Pancreas (tissue), 10 donors: ENCODE results near the gene CREBBP. TPM values are rescaled to one million over a fixed set of nuclear protein-coding genes. Genes with fewer than 3 reads are reported as not detected.

ENCODE experiments used
- ATAC-seq, 4 donors: fragments of 200-7000 bp; cut with Tn5 transposase; one replicate each; pipeline versions ENCODE4 v1.8.0 to v1.9.1; 2020; ENCODE audit warnings: mild to moderate bottlenecking in 4 of 4, moderate library complexity in 4 of 4
- DNase-seq, 6 donors: peaks; one replicate each; pipeline ENCODE4 v3.0.0-alpha.2; 2020
- FAIRE-seq: peaks from 2 replicates; lab custom pipeline; 2012; peaks lifted over from hg19 to GRCh38; lab: Jason Lieb, UNC
- H3K27ac ChIP-seq, 4 donors: fragments of 200-600 bp; sonication (generic); 1 replicate in 3 of 4; 2 replicates in 1 of 4; pipeline versions ENCODE4 v1.5.0 to v1.8.0; 2020
- H3K27me3 ChIP-seq, 4 donors: fragments of 200-600 bp; one replicate each; pipeline ENCODE4 v1.8.0; 2021
- H3K36me3 ChIP-seq, 3 donors: fragments of 200-600 bp; sonication (generic) in 1 of 3; one replicate each; pipeline versions ENCODE4 v1.5.0 to v1.8.0; 2020 to 2021
- H3K4me1 ChIP-seq, 3 donors: fragments of 200-600 bp; one replicate each; pipeline ENCODE4 v1.8.0; 2021
- H3K4me3 ChIP-seq, 4 donors: fragments of 200-600 bp; sonication (generic) in 2 of 4; one replicate each; pipeline versions ENCODE4 v1.5.0 to v1.8.0; 2020 to 2021
- H3K9me3 ChIP-seq, 4 donors: fragments of 200-600 bp; one replicate each; pipeline ENCODE4 v1.8.0; 2021
- WGBS, 2 donors: extraction: QIAGEN DNeasy Blood & Tissue Kit; methylation state at CpG; one replicate each; pipeline ENCODE4 v1.1.7; 2013; 5-methylcytosine and 5-hydroxymethylcytosine counted together
- intact Hi-C, 3 donors: fragments of 100-400 bp; cut with DNase I; formaldehyde crosslinking; loops; one replicate each; pipeline versions ENCODE4 v1.11.1 to v1.14.2; 2022
- polyA plus RNA-seq, 2 donors: library from polyadenylated mRNA; stranded (reverse); fragments of 200-250 nt; gene quantifications; one replicate each; pipeline ENCODE4 v1.2.3, GENCODE V29; 2013
- total RNA-seq, 6 donors: library from RNA; stranded (reverse); fragmentation: NEBNext Ultra II Directional in 4 of 6; extraction: Animal tissue kit (Norgen Biotek cat#: 25700) in 4 of 6; gene quantifications; one replicate each; pipeline versions ENCODE4 v1.2.1 to v1.2.4, GENCODE V29; 2021 to 2023
- TF ChIP-seq, protein P1 (sequence below), 4 donors: fragments of 200-600 bp; sonication (generic) in 3 of 4; IDR thresholded peaks; one replicate each; pipeline versions ENCODE4 v1.5.0 to v1.8.0; 2021; ENCODE audit warnings: antibody characterized with exemption in 4 of 4
- donor health status: healthy with polysubstance abuse.
- donor health status: DM: no; HTN: no; CAD: no; lungs with moderate emphysema.
- donor health status: DM: no; HTN: no; CAD: no.
- donor health status: control.
- donor health status: control.
- donor health status: Bipolar disorder and iron deficiency.
- donor health status: DM: yes; HTN: yes; CAD: no.
- donor health status: DM: no; HTN: no; CAD: no.
- donor health status: DM: no; HTN: no; CAD: no.
- donor health status: DM: yes; HTN: yes; CAD: no.

Gene CREBBP
- total and polyA plus RNA-seq, 8 donors: 14.4 to 49.4 (median 30.2) TPM

DNA sequence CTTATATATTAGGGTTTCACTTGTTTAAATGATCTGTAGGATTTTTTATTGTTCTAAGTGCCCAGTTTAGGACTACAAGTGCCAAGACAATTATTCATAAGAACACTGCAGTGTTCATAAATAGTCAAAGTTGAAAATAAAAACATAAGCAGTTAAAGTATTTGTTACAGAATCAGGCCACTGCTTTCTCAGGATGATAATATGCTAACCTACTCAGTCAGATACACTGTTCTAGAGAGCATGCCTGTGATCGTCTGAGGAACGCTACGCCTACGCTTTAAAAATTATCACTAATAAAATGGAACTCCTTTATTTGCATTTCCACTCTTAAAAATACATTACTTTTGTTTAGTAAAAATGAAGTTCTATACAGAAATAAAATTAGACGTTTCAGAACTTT is 125.7 kb downstream of the CREBBP start:
- 82 to 83% methylated on average over 5 of the region's 5 CpGs for WGBS, 2 donors
- no peak for ATAC-seq
- peaks cover 0 to 11% (median 10%) of the 10 kb centered on the region in 3 donors for H3K4me1 ChIP-seq
- intact Hi-C loops: no loop called here
- no peaks in the 10 kb centered on the region for H3K27me3 ChIP-seq
- no peak for FAIRE-seq
- no peak overlapping the region for H3K27ac ChIP-seq
- H3K4me3 ChIP-seq: no peak overlapping the region
- peaks cover 3 to 37% (median 10%) of the 10 kb centered on the region in 3 donors for H3K36me3 ChIP-seq
- no peaks in the 10 kb centered on the region for H3K9me3 ChIP-seq
- DNase-seq: no peak
- TF ChIP-seq, protein P1, sequence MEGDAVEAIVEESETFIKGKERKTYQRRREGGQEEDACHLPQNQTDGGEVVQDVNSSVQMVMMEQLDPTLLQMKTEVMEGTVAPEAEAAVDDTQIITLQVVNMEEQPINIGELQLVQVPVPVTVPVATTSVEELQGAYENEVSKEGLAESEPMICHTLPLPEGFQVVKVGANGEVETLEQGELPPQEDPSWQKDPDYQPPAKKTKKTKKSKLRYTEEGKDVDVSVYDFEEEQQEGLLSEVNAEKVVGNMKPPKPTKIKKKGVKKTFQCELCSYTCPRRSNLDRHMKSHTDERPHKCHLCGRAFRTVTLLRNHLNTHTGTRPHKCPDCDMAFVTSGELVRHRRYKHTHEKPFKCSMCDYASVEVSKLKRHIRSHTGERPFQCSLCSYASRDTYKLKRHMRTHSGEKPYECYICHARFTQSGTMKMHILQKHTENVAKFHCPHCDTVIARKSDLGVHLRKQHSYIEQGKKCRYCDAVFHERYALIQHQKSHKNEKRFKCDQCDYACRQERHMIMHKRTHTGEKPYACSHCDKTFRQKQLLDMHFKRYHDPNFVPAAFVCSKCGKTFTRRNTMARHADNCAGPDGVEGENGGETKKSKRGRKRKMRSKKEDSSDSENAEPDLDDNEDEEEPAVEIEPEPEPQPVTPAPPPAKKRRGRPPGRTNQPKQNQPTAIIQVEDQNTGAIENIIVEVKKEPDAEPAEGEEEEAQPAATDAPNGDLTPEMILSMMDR (IDR thresholded peaks at IDR 0.05): no peak

- intact Hi-C loops: no loop called here
- 89 to 91% methylated on average over 4 of the region's 4 CpGs for WGBS, 2 donors
- Histone ChIP-seq H3K27ac (no peak overlapping the region), H3K27me3 (no peaks in the 10 kb centered on the region), H3K9me3 (no peaks in the 10 kb centered on the region), H3K4me1 (peaks cover 0 to 11% (median 10%) of the 10 kb centered on the region in 3 donors), H3K4me3 (no peak overlapping the region), H3K36me3 (peaks cover 3 to 37% (median 10%) of the 10 kb centered on the region in 3 donors)
- DNase-seq (no peak), ATAC-seq (no peak), FAIRE-seq (no peak)
- TF ChIP-seq, protein P1 (IDR thresholded peaks at IDR 0.05): no peak
Measured at GRCh38 chr16:3754081-3754703, 126.3 kb downstream of the CREBBP start.

- TF ChIP-seq, protein P1 (IDR thresholded peaks at IDR 0.05): no peak
- H3K36me3 ChIP-seq: peaks cover 3 to 28% (median 10%) of the 10 kb centered on the region in 3 donors
- 93 to 94% methylated on average over 15 of the region's 15 CpGs for WGBS, 2 donors
- no peak overlapping the region for H3K27ac ChIP-seq
- no peak for DNase-seq
- FAIRE-seq: no peak
- no peak overlapping the region for H3K4me3 ChIP-seq
- H3K4me1 ChIP-seq: peaks cover 0 to 11% (median 10%) of the 10 kb centered on the region in 3 donors
- ATAC-seq: no peak
- no peaks in the 10 kb centered on the region for H3K9me3 ChIP-seq
- intact Hi-C loops: no loop called here
- no peaks in the 10 kb centered on the region for H3K27me3 ChIP-seq
Measured at GRCh38 chr16:3752984-3753383, 127.5 kb downstream of the CREBBP start.

DNA sequence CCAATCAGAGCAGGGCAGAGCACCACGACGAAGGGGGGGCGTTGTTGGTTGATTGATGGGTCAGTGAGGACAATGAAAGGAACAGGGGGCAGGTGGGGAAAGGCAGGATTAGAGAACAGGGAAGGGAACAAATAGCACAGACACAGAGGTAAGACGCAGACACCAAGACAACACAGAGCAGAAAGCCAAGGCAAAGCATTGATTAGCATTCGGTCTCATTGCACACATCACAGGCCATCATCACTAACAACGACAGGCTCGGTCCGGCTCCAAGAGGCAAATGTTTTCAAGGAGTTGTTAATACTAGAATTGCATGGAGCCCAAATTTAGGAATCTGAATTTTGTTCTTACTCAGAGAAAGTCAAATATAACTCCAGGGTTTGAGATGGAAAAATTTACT is 128.6 kb downstream of the CREBBP start:
- DNase-seq (no peak), ATAC-seq (no peak), FAIRE-seq (no peak)
- no peaks in the 10 kb centered on the region for H3K27me3 ChIP-seq
- H3K4me3 ChIP-seq: no peak overlapping the region
- 94% methylated on average over 8 of the region's 8 CpGs for WGBS, 2 donors
- H3K27ac ChIP-seq: no peak overlapping the region
- peaks cover 0 to 11% (median 10%) of the 10 kb centered on the region in 3 donors for H3K4me1 ChIP-seq
- intact Hi-C loops: no loop called here
- TF ChIP-seq, protein P1 (IDR thresholded peaks at IDR 0.05): no peak
- no peaks in the 10 kb centered on the region for H3K9me3 ChIP-seq
- peaks cover 2 to 17% (median 3%) of the 10 kb centered on the region in 3 donors for H3K36me3 ChIP-seq

DNA sequence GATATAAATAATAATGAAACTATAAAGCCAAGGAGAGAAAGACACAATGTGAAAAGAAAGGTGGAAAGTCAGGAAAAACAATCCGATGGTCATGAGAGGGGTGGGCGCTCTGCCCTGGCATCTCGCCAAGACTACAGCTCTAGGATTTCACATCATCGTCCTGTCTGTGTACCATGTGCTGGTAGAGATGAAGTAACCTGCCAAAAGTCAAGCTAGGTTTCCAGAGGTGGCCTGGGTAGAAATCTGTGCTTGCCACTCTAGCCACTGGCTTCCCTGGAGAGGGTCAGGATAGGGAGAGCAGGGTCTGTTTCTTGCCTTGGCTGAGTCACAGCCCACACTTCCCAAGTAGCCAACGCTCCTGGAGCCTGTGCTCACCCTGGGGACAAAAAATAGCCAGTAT is 132.2 kb downstream of the CREBBP start:
- no peaks in the 10 kb centered on the region for H3K27me3 ChIP-seq
- no peak for DNase-seq
- no peak for FAIRE-seq
- TF ChIP-seq, protein P1 (IDR thresholded peaks at IDR 0.05): no peak
- intact Hi-C loops: no loop called here
- no peaks in the 10 kb centered on the region for H3K9me3 ChIP-seq
- peaks cover 0 to 9% (median 9%) of the 10 kb centered on the region in 3 donors for H3K4me1 ChIP-seq
- no peak overlapping the region for H3K4me3 ChIP-seq
- WGBS, 2 donors: 59 to 66% methylated on average over 5 of the region's 5 CpGs
- H3K36me3 ChIP-seq: peaks cover 0 to 13% (median 8%) of the 10 kb centered on the region in 3 donors
- no peak overlapping the region for H3K27ac ChIP-seq
- no peak for ATAC-seq
